Activated CD4-positive, alpha-beta memory T cell treated with anti-CD3 and anti-CD28 coated beads for 36 hours (primary cell): ENCODE measurements around the gene LPP. TPM values are rescaled to one million over a fixed set of nuclear protein-coding genes. Genes with fewer than 3 reads are reported as not detected.
A peak's percentile ranks its signal among the peaks of the same experiment; 100 is the strongest.
"Not testable (repeated sequence)": the region's sequence is repeated elsewhere in the genome, so short reads cannot be mapped to it uniquely, and the experiment has no call there.

Source experiments
- CTCF ChIA-PET: fragments of 350-600 bp; sonication (Branson Sonifier 250); formaldehyde crosslinking; loops from one replicate; lab custom pipeline; 2021; ENCODE audit warnings: antibody characterized with exemption, inconsistent platforms; lab: Charles Lee
- POLR2A ChIA-PET: fragments of 350-600 bp; sonication (Branson Sonifier 250); formaldehyde crosslinking; loops from one replicate; lab custom pipeline; 2021; ENCODE audit warnings: antibody characterized with exemption; lab: Charles Lee
- DNase-seq: peaks from one replicate; pipeline ENCODE4 v3.0.0-alpha.2; 2020
- H3K27ac Mint-ChIP-seq: one replicate; pipeline ENCODE4 v1.8.0; 2021; ENCODE audit warnings: mixed read lengths
- H3K27me3 Mint-ChIP-seq: one replicate; pipeline ENCODE4 v1.8.0; 2021; ENCODE audit warnings: mixed read lengths
- H3K36me3 Mint-ChIP-seq: one replicate; pipeline ENCODE4 v1.8.0; 2021; ENCODE audit warnings: mixed read lengths
- H3K4me1 Mint-ChIP-seq: one replicate; pipeline ENCODE4 v1.8.0; 2021; ENCODE audit warnings: low read depth, mixed read lengths
- H3K4me3 Mint-ChIP-seq: one replicate; pipeline ENCODE4 v1.8.0; 2021; ENCODE audit warnings: mild to moderate bottlenecking, mixed read lengths
- H3K9me3 Mint-ChIP-seq: one replicate; pipeline ENCODE4 v1.8.0; 2021; ENCODE audit warnings: mixed read lengths
- intact Hi-C: fragments of 100-400 bp; cut with micrococcal nuclease; formaldehyde crosslinking; loops from one replicate; pipeline ENCODE4 v1.15.1; 2023
- total RNA-seq, 2 experiments: library from RNA; stranded (reverse); gene quantifications; one replicate each; pipeline ENCODE4 v1.2.3, GENCODE V29; 2021

The LPP gene
- total RNA-seq, 2 experiments from 2014 or later = 41.0 to 43.6 TPM

- intact Hi-C loops = loop anchor here (1.0 to 5.0 kb wide), 11 partner anchors 18 to 958 kb away; no protein-coding TSS in a partner anchor
- Mint-ChIP-seq H3K9me3 (no peaks in the 10 kb centered on the region), H3K4me1 (peaks cover 49% of the 10 kb centered on the region), H3K4me3 (no peak overlapping the region), H3K36me3 (peaks cover 4% of the 10 kb centered on the region), H3K27me3 (peaks cover 5% of the 10 kb centered on the region), H3K27ac (peak overlapping the region; percentile 11)
- no peak for DNase-seq
- POLR2A ChIA-PET = no interaction called here
- CTCF ChIA-PET = no interaction called here
These were observed 547.0 kb downstream of the LPP start for GRCh38 chr3:188700918-188701317.

DNA sequence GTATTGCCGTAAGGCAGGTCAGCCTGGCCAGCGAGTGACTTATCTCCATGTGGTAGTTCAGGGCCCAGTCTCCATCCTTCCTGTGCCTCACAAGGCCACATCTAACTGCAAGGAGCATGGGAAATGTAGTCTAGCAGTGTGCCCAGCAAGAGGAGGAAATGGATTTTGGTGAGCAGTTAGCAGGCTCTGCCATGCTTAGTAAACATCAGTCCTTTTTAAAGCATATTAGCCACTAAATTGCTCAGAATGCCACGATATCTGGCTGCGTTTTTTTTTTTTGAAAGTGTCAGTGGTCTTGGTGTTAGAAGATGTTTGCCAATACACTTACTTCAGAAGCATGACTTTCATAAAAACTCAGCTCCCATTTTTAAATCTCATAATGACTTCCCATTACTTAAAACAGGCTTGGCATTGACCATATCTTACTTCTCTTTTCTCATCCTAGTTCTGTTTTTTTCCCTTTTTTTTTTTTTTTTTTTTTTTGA is 547.6 kb downstream of the LPP start:
- POLR2A ChIA-PET = no interaction called here

GRCh38 chr3:188702028-188702427 is 548.1 kb downstream of the LPP start:
- peaks cover 43% of the 10 kb centered on the region for H3K4me1 Mint-ChIP-seq
- H3K27me3 Mint-ChIP-seq, DNase-seq, H3K36me3 Mint-ChIP-seq, H3K27ac Mint-ChIP-seq, H3K9me3 Mint-ChIP-seq, CTCF ChIA-PET, H3K4me3 Mint-ChIP-seq, POLR2A ChIA-PET: not testable (repeated sequence)
- intact Hi-C loops = loop anchor here (5.0 kb wide), 1 partner anchor 640 kb away; no protein-coding TSS in a partner anchor

More for the DNA sequence above, 547.6 kb downstream of the LPP start:
- Mint-ChIP-seq H3K27me3 (peaks cover 5% of the 10 kb centered on the region), H3K27ac (no peak overlapping the region), H3K36me3 (peaks cover 4% of the 10 kb centered on the region), H3K4me1 (peaks cover 46% of the 10 kb centered on the region), H3K9me3 (no peaks in the 10 kb centered on the region), H3K4me3 (no peak overlapping the region)
- CTCF ChIA-PET = no interaction called here
- no peak for DNase-seq
- intact Hi-C loops = loop anchor here (2.0 to 5.0 kb wide), 3 partner anchors 117 to 959 kb away; no protein-coding TSS in a partner anchor

DNA sequence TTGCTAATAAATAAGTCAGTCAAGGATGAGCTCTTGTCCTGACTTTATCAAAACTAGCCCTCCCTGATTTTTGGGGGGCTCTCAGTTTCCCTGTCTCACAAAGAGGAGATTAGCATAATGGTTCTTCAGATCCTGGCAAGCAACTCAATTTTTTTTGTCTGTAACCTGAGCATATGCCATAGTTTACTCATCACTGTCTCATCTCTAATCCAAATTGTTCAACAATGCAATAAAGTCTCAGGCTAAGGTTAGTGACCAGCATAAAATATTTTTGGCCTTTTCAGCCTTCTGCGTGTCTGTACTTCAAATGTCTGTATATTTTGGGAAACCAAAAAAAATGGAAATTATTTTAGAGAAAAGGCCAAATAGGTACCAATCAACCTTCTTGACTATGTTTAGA is 552.2 kb downstream of the LPP start:
- POLR2A ChIA-PET = no interaction called here
- Mint-ChIP-seq H3K36me3 (peaks cover 11% of the 10 kb centered on the region), H3K4me3 (no peak overlapping the region), H3K27me3 (no peaks in the 10 kb centered on the region), H3K4me1 (peaks cover 23% of the 10 kb centered on the region), H3K9me3 (no peaks in the 10 kb centered on the region), H3K27ac (no peak overlapping the region)
- CTCF ChIA-PET = interaction anchor here (0.7 to 1.6 kb wide), 2 partner anchors 50 to 250 kb away, joined by 3 to 6 read pairs; no protein-coding TSS in a partner anchor
- intact Hi-C loops = no loop called here
- no peak for DNase-seq

DNA sequence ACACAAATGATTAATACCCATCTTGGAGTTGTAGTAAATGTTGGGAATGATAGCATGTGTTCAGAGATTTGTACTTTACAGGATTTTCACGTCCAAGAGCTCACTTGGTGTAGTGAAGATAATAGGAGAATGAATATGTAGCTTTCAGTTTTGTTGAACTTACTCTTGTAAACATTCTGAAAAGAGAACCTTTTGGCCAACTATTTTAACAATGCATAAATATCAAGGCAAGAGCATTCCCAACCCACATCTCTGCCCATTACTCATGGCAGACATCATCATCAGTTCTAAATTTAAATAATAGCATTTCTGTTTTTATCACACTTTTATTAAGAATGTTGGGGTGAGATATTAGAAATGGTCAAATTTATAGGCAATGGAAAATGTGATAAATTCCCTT is 552.6 kb downstream of the LPP start:
- DNase-seq = no peak
- H3K9me3 Mint-ChIP-seq = no peaks in the 10 kb centered on the region
- H3K27me3 Mint-ChIP-seq = no peaks in the 10 kb centered on the region
- ChIA-PET POLR2A (no interaction called here), CTCF (interaction anchor here (0.7 to 1.6 kb wide), 4 partner anchors 31 to 966 kb away, joined by 3 to 7 read pairs (median 5); no protein-coding TSS in a partner anchor)
- peaks cover 13% of the 10 kb centered on the region for H3K36me3 Mint-ChIP-seq
- peaks cover 19% of the 10 kb centered on the region for H3K4me1 Mint-ChIP-seq
- intact Hi-C loops = no loop called here
- H3K27ac Mint-ChIP-seq = no peak overlapping the region
- no peak overlapping the region for H3K4me3 Mint-ChIP-seq

GRCh38 chr3:188707381-188708288 is 553.7 kb downstream of the LPP start:
- H3K27ac Mint-ChIP-seq = no peak overlapping the region
- peaks cover 13% of the 10 kb centered on the region for H3K4me1 Mint-ChIP-seq
- DNase-seq = no peak
- intact Hi-C loops = no loop called here
- H3K36me3 Mint-ChIP-seq = peaks cover 14% of the 10 kb centered on the region
- CTCF ChIA-PET = interaction anchor here (1.2 to 1.6 kb wide), 2 partner anchors 248 to 967 kb away, joined by 6 to 7 read pairs; no protein-coding TSS in a partner anchor
- no peak overlapping the region for H3K4me3 Mint-ChIP-seq
- no peaks in the 10 kb centered on the region for H3K27me3 Mint-ChIP-seq
- no peaks in the 10 kb centered on the region for H3K9me3 Mint-ChIP-seq
- POLR2A ChIA-PET = no interaction called here

DNA sequence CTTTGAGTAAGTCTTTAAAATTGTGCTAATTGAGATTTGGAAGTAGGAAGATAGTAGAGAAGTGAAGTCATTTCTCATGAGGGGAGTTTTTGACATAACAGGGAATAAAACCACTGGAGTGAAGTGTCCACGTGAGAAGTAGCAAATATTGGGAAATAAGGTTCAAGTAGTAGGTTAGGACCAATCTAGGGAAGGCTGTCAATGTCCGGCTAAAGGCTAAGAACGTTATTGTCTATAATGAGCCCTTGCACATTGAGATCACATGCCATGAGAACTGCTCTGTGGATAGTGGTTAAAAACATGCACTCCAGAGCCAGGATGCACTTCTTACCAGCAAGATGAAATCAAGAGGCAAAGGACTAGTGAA is 557.9 kb downstream of the LPP start:
- intact Hi-C loops = no loop called here
- H3K4me3 Mint-ChIP-seq = no peak overlapping the region
- no peaks in the 10 kb centered on the region for H3K9me3 Mint-ChIP-seq
- POLR2A ChIA-PET = no interaction called here
- H3K27me3 Mint-ChIP-seq = no peaks in the 10 kb centered on the region
- no peak for DNase-seq
- CTCF ChIA-PET = no interaction called here
- peaks cover 13% of the 10 kb centered on the region for H3K36me3 Mint-ChIP-seq
- no peak overlapping the region for H3K27ac Mint-ChIP-seq
- peaks cover 9% of the 10 kb centered on the region for H3K4me1 Mint-ChIP-seq

- no peak for DNase-seq
- no peaks in the 10 kb centered on the region for H3K27me3 Mint-ChIP-seq
- H3K9me3 Mint-ChIP-seq = no peaks in the 10 kb centered on the region
- intact Hi-C loops = no loop called here
- peaks cover 13% of the 10 kb centered on the region for H3K36me3 Mint-ChIP-seq
- H3K27ac Mint-ChIP-seq = no peak overlapping the region
- POLR2A ChIA-PET = no interaction called here
- CTCF ChIA-PET = no interaction called here
- H3K4me3 Mint-ChIP-seq = no peak overlapping the region
- H3K4me1 Mint-ChIP-seq = peaks cover 6% of the 10 kb centered on the region
These were observed 558.4 kb downstream of the LPP start for GRCh38 chr3:188712248-188712924.

DNA sequence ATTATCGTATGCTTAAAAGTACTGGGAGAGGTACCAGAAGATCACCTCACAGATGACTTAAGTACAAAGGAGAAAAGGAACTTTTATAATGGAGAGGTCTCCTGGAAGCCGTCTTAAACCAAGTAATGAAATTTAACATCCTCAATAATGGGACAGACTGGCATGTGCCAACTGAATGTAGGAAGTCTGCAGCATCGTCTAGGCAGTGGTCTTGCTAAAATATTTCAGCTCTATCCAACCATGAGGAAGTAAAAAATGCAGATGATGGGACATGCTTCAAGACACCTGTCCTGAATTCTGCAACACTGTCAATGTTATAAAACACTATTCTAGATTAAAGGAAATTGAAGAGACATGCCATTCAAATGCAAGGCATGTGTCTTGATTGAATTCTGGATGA is 559.0 kb downstream of the LPP start:
- POLR2A ChIA-PET = no interaction called here
- Mint-ChIP-seq H3K4me3 (no peak overlapping the region), H3K9me3 (no peaks in the 10 kb centered on the region), H3K36me3 (peaks cover 13% of the 10 kb centered on the region), H3K27ac (no peak overlapping the region), H3K27me3 (no peaks in the 10 kb centered on the region), H3K4me1 (peaks cover 2% of the 10 kb centered on the region)
- intact Hi-C loops = no loop called here
- DNase-seq = no peak
- CTCF ChIA-PET = no interaction called here

DNA sequence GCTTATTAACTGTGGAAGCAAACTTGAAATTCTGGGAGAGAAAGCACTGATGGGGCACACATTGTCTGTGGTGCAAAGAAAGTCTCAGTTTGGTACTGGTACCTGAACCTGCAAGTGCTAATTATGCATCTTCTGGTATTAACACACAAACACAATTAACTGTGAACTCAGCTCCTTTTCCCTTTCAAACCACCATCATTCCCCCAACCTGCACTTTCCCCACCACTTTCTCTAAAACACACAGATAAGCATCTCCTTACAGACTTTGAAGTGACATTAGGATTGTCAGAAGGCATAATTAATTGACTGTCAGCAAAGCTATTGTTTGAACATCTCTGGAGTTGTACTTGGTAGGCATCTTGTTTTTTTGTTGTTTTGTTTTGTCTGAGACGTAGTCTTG is 565.6 kb downstream of the LPP start:
- no peak overlapping the region for H3K4me3 Mint-ChIP-seq
- POLR2A ChIA-PET = no interaction called here
- DNase-seq = no peak

GRCh38 chr3:188720215-188720614 is 566.3 kb downstream of the LPP start:
- Mint-ChIP-seq H3K27ac (no peak overlapping the region), H3K9me3 (no peaks in the 10 kb centered on the region), H3K4me1 (peaks cover 39% of the 10 kb centered on the region), H3K36me3 (peaks cover 2% of the 10 kb centered on the region), H3K4me3 (no peak overlapping the region), H3K27me3 (peaks cover 9% of the 10 kb centered on the region)
- POLR2A ChIA-PET = no interaction called here
- CTCF ChIA-PET = interaction anchor here (0.7 to 2.6 kb wide), 2 partner anchors 229 to 980 kb away, joined by 5 to 9 read pairs; no protein-coding TSS in a partner anchor
- intact Hi-C loops = loop anchor here (5.0 to 10.0 kb wide), 2 partner anchors 135 to 398 kb away; no protein-coding TSS in a partner anchor
- no peak for DNase-seq

More for the DNA sequence above, 565.6 kb downstream of the LPP start:
- Mint-ChIP-seq H3K9me3 (no peaks in the 10 kb centered on the region), H3K4me1 (peaks cover 39% of the 10 kb centered on the region), H3K36me3 (no peaks in the 10 kb centered on the region), H3K27ac (no peak overlapping the region), H3K27me3 (peaks cover 5% of the 10 kb centered on the region)
- intact Hi-C loops = no loop called here
- CTCF ChIA-PET = no interaction called here

DNA sequence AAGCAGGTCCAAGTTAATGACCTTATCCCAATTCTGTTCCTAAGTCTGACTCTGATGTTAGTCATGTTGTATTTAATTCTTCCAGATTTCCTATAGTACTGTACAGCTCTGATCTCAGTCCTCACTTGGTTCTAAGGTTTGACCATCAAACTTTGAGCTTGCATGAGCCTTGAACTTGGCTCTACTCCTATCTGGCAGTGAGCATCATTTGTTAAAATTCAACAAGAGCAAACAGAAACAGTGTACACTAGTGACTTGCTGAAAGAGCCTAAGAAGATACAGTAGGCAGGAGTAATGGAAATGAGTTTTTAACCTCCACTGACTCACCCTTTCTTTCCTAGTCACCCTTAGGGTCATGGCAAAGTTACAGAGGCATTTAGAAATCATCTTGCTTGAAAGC is 566.7 kb downstream of the LPP start:
- Mint-ChIP-seq H3K36me3 (peaks cover 3% of the 10 kb centered on the region), H3K4me1 (peaks cover 39% of the 10 kb centered on the region), H3K9me3 (no peaks in the 10 kb centered on the region), H3K27me3 (peaks cover 12% of the 10 kb centered on the region), H3K4me3 (no peak overlapping the region), H3K27ac (no peak overlapping the region)
- DNase-seq = no peak
- intact Hi-C loops = loop anchor here (5.0 to 10.0 kb wide), 2 partner anchors 136 to 398 kb away; no protein-coding TSS in a partner anchor
- ChIA-PET CTCF (interaction anchor here (0.7 to 2.6 kb wide), 2 partner anchors 228 to 980 kb away, joined by 5 to 9 read pairs; no protein-coding TSS in a partner anchor), POLR2A (interaction anchor here (1.0 kb wide), 1 partner anchor 981 kb away, joined by 3 read pairs; no protein-coding TSS in a partner anchor)
